GM18858 (cell line): Measurements from ENCODE around the gene SRRM5.
"Not testable (repeated sequence)": the region's sequence is repeated elsewhere in the genome, so short reads cannot be mapped to it uniquely, and the experiment has no call there.

ENCODE experiments used
- ATAC-seq: cut with Tn5 transposase; IDR thresholded peaks from one replicate; pipeline ENCODE4 v1.9.1; 2021; ENCODE audit not compliant: unreplicated experiment

Gene SRRM5

DNA sequence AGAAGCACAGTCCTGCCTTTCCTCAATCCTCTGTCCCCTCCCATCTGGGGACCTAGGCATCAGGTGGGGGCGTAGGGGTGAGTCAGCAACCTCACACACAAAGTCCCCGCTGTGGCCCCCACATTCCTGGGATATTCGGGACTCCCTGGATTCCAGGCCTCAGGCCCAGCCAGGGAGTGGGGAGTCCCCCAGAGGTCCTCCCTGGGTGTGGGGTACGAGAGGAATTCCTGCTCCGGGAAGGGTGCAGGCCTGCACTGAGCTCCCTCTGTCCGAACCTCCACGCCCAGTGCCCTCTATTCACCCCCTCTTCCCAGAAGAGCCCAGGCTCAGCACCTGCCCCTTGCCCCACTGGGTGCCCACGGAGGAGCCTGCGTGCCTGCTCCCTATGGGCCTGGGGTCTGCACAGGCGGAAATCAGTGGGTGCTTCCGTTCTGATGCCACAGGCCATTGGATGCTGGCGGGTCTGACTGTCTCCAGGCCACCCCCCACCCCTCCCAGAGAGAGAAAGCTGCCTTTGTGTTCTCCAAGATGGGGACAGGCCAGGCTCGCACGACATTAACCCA lies 24.3 kb downstream of the SRRM5 start:
- ATAC-seq: no peak

GRCh38 chr19:43638214-43638994 lies 26.5 kb downstream of the SRRM5 start:
- no peak for ATAC-seq

DNA sequence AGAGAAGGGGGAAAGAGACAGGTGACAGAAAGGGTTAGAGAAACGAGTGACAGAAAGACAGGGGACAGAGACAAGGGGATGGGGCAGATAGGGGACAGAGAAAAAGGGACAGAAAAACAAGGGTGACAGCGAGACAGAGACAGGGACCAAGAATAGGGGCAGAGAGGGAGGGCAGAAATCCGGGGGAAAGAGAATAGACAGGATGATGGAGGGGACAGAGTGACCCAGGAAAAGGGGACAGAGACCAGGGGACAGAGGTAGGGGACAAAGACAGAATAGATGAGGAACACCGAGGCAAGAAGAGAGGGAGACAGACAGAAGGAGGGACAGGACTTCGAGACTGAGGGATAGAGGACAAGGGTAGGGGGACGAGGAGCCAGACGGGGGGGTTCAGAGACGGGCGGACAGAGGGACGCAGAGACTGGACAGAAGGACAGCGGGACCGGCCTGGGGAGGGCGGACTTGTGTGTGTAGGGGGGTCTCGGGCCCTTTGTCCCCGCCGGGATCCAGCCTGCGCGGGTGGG lies 27.2 kb downstream of the SRRM5 start:
- no peak for ATAC-seq

DNA sequence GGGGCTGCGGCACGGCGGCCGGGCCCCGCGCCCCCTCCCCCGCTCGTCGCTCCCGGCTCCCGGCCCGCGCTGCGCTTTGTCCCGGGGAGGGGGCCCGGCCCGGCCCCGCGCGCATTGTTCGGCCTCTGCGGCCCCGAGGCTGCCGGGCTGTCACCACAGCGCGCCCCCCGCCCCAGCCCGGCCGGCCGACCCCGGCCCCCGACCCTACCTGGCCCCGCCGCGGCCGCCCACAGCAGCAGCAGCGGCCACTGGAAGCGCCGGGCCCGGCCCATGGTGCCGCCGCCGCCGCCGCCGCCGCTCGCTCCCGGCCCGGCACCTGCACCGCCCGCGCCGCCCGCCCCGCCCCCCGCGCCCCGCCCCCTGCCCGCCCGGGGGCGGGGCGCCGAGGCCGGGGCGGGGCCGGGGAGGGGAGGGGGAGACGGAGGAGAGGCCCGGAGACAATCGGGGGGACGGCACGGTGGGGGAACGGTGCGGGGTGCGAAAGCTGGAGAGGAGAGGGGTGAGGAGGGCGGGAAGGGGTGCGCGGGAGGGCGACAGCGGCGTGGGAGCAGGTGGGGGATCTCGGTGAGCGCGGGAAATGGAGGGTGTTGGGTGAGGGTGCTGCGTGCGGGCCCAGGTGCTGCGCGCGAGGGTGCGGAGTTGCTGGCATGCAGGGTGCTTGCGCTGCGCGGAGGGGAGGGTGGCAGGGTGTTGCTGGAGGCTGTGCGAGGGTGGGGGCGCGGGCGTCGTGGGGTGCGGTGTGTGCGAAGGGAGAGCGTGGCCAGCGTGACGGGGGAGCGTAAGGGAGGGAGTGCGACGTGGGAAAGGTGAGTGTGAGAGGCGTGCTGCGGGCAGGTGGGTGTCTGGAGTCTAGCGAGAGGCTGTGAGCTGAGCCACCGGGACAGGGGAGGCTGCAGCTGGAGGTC lies 27.9 kb downstream of the SRRM5 start, which contains the start of gene CADM4:
Gene CADM4, minus strand, starts transcription at position 332 of the 905 bp plus-strand sequence. Its CDS starts 60 bp downstream, at position 272.
- ATAC-seq: no peak

DNA sequence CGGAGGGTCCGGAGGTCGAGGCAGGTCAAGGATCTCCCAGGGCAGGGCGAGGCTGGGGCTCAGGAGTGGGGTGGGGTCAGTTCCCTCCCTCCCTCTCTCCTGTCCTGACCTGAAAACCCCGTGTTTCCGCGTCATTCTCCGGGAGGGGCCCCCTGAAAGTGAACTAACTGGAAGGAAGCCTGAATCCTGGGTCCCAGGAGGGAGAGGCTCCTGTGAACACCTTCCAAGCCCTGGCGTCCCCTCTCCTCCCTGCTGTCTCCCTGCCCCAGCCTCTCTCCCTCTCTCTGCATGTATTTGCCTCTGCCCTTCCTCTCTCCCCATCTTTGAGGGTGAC lies 28.5 kb downstream of the SRRM5 start:
- no peak for ATAC-seq

- no peak for ATAC-seq
Measured at GRCh38 chr19:43641333-43641732, 29.4 kb downstream of the SRRM5 start.

DNA sequence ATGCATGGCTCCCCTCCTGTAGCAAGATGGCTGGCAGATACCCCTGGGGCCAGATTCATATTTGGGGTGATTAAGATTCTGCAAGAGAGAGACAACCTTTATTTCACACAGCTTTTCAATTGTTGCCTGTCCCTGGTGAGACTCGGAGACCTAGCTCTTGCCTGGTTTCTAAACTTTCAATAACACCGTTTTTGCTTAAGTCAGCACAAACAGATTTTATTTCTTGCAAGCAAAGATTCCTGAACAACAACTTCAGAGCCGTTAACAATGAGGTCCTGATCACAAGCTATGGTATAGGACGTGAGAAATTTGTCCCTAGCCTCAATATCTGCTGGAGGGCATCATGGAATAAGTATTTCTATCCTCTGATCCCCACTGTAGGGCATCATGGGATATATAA lies 30.6 kb downstream of the SRRM5 start:
- no peak for ATAC-seq

DNA sequence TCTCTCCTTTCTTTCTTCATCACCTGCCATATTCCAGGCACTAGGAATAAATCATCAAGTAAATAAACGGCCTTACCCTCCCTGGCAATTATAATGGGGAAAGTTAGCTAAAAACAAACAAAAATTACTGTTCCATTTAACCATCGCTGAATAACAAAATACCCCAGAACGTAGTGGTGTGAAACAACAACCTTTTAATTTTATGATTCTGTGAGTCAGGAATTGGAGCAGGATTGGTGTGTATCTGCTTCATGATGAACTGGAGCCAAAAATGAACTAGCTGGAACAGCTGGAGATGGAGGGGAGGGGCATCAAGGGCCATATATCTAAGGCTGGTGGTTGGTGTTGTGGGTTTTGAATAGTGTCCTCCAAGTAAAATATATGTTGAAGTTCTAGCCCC lies 31.4 kb downstream of the SRRM5 start:
- ATAC-seq: no peak

GRCh38 chr19:43644181-43644580 lies 32.3 kb downstream of the SRRM5 start:
- no peak for ATAC-seq

DNA sequence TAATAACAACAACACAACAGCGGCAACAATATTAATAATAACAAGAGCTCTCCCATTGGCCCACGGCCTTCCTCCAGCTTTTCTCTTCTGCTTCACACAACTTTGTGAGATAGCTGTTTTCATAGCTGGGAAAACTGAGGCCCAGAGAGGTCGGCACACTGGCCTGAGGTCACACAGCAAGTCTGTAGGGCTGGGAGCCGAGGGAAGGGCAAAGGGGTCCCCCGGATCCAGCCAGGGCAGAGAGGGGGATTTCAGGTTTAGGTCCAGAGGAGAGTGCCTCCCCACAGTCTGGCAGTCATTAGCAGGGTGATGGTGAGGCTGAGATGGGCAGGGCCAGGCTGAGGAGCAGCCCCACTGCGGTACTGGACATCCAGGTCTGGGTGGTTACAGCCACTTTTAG lies 36.7 kb downstream of the SRRM5 start:
- no peak for ATAC-seq

DNA sequence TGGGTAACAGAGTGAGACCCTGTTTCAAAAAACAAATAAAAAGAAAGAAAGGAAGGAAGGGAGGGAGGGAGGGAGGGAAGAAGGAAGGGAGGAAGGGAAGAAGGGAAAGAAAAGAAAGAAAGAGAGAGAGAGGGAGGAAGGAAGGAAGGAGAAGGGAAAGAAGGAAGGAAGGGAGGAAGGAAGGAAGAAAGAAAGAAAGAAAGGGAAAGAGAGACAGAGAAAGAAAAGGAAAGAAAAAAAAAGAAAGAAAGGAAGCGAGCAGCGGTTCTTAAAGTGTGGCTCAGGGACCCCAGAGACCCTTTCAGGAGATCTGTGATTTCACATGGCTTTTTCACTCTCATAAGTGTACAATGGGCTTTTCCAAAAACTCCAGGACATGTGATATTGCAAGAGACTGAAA lies 37.6 kb downstream of the SRRM5 start:
- ATAC-seq: no peak

- ATAC-seq: not testable (repeated sequence)
Measured at GRCh38 chr19:43650276-43650675, 38.4 kb downstream of the SRRM5 start.

GRCh38 chr19:43651758-43652545 lies 40.1 kb downstream of the SRRM5 start:
- ATAC-seq: no peak

DNA sequence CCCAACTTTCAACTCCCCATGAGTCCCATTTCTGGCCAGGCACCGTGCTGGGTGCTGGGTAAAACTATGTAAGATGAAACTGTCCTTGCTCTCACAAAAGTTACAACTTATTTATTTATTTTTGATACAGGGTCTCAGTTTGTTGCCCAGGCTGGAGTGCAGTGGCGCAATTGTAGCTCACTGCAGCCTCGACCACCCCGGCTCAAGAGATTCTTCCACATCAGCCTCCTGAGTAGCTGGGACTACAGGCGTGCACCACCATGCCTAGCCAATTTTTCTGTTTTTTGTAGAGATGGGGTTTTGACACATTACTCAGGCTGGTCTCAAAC lies 40.6 kb downstream of the SRRM5 start:
- no peak for ATAC-seq

GRCh38 chr19:43656436-43656835 lies 44.5 kb downstream of the SRRM5 start:
- no peak for ATAC-seq

- ATAC-seq: no peak
Measured at GRCh38 chr19:43658001-43658400, 46.1 kb downstream of the SRRM5 start.

DNA sequence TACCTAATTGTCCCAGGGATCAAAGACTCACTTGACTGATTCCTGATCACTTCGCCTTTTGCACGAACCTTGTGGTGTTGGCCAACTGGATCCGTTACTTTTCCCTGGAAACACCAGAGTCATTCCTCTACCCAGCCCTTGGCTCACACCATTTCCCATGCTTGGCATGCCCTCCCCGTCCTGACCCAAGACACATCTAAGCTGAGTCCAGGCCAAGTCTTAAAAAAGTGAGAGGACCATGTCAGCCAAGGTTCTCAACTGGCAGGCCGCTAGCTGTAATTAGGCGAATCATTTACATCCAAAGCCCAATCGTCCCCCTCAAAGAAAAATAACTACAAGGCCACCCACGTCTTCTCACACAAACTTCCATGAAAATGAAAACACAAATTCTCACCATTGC lies 46.6 kb downstream of the SRRM5 start:
- no peak for ATAC-seq

GRCh38 chr19:43660301-43660970 lies 48.5 kb downstream of the SRRM5 start:
- ATAC-seq: no peak

DNA sequence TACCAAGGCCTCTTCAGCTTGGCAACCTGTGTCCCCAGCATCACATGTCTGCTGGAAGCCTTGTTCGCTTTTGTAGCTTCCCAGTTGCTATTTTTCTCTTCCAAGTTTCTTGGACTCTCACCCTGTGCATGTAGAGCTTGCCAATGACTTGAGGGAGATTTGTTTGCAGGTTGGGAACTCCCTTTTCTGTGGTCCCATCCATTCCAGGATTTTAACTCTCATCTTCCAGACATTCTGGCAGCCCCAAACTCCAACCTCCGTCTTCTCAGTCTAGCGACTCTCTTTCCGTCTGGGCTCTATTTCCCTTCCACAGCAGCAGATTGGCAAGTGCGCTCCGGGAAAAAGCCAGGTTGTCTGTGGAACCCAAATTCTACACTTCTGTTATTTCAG lies 49.1 kb downstream of the SRRM5 start:
- ATAC-seq: no peak

DNA sequence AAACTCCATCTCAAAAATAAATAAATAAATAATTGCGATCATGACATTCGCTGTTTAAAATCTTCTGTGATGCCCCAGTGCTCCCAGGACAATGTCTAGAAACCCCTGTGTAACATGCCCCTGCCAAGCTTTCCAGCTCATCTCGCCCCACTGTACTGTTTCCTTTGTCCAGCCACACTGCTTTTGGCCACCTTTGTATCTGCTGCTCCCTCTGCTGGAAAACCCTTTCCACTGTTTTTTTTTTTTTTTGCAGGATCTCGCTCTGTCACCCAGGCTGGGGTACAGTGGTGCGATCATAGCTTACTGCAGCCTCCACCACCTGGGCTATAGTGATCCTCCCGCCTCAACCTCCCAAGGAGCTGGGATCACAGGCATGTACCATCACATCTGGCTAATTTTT lies 50.6 kb downstream of the SRRM5 start:
- no peak for ATAC-seq
